Frontal cortex (tissue), 4 donors: Measurements from ENCODE around the gene NMRK1. TPM values are rescaled to one million over a fixed set of nuclear protein-coding genes. Genes with fewer than 3 reads are reported as not detected.

Source experiments
- DNase-seq, 2 donors: peaks; one replicate each; pipeline ENCODE4 v3.0.0; 2012; ENCODE audit warnings: low spot score in 2 of 2
- FAIRE-seq: peaks from 2 replicates; lab custom pipeline; 2012; peaks lifted over from hg19 to GRCh38; lab: Jason Lieb, UNC
- total RNA-seq: library from RNA; depleted of rRNA; stranded (reverse); fragments of >200 nt; gene quantifications from one replicate; pipeline ENCODE4 v1.2.3, GENCODE V29; 2014
- donor health status: control.
- donor health status: control.
- donor health status: control.

Gene NMRK1
- 6.1 TPM for total RNA-seq

DNA sequence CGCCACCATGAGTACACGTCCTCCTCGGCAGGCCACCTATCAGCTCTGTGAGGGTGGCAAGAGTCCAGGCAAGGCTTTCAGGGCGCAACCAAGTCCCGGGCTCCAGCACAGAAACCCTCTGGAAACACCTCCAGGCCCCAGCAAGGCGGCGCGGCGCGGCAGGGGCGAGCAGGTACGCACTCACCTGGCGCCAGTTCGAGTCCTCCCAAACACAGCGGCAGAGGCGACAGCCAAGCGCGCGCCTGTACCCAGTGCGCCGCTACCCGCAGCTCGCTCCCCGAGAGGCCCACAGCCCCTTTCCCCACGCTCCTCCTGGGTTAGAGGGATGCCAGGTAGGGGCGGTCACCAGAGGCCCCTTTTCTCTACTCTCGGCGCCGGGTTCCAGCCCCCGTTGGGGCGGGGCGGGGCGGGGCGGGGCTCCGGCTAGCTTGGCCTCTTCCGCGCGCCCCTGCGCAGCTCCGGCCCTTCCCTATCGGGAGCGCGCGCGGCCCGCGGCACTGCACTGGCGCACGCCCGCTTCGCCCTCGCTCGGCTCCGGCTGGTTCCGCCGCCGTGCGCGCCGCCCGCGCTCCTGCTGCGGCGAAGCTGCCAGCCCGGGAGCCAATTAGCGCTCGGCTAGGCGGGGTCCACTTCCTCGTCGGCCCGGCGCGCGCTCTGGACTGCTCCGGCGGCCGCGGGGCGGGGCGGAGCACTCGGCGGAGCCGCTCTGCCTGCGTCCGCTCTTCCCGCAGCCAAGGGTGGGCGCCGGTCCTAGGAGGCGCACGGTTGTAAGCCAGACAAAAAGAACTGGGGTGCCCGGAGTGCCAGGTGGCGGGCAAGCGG, at the start of gene NMRK1, which contains the start of gene OSTF1:
NMRK1 (minus strand) TSS at position 332 of the 822 bp plus-strand sequence. CDS start 5,040 bp downstream, outside the sequence.
OSTF1 (plus strand) TSS at position 691 of the 822 bp plus-strand sequence. CDS start 179 bp downstream, outside the sequence.
- FAIRE-seq: no peak

DNA sequence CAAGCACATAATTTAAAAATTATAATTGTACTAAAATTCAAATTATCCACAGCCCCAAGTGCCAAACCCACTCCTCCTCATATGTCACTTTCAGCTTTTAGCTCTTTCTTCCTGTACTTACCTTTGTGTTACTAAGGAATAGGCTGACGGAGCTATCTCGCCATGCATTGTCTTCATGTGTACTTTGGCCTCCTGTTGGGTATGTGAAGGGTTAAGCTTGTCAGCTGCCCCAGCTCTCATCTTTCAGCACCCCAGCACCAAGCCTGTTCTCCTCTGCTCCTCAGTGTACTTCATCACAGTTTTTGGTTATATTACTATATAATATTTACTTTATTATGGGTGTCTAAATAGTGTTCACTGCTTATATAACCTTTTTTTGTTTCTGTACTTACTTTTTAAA, 46.5 kb upstream of the NMRK1 start:
- DNase-seq (no peak), FAIRE-seq (no peak)

More for the DNA sequence above, at the start of gene NMRK1, which contains the start of gene OSTF1:
- DNase-seq: peak; percentile 86 to 91

DNA sequence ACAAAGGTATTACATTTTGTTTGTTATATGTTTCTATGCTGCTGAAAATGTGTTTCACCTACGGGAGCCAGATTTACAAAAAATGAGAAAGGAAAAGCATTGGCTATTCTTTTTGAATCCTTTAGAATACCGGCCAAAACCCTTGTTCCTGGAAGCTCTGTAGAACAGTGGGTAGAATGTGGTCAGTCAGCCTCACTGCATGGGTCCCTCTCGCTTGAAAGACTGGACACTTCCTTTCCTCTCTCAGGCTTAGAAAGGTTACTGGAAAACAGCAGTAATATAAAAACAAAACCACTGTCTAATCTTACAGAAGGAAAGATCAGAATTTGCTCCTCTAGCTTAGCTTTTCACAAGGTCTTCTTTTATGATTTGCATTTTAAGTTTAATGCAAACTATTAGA, 45.4 kb upstream of the NMRK1 start:
- FAIRE-seq: no peak

DNA sequence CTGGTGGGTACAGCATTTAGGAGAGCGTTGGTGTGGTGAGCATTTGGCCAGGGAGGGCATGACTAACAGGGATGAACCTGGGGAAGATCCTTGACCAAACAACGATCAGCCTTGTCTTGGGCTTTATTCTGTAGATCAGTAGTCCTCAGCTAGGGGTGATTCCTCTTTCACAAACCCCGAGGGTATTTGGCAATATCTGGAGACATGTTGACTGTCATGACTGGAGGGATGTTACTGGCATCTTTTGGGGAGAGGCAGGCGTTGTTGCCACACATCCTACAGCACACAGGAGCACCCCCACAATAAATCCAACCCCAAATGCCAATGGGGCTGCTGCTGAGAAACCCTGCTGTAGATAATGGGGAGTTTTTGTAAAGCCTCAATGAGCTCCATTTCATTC, 44.3 kb upstream of the NMRK1 start:
- no peak for FAIRE-seq
- no peak for DNase-seq

More for the DNA sequence above, 45.4 kb upstream of the NMRK1 start:
- DNase-seq: no peak

DNA sequence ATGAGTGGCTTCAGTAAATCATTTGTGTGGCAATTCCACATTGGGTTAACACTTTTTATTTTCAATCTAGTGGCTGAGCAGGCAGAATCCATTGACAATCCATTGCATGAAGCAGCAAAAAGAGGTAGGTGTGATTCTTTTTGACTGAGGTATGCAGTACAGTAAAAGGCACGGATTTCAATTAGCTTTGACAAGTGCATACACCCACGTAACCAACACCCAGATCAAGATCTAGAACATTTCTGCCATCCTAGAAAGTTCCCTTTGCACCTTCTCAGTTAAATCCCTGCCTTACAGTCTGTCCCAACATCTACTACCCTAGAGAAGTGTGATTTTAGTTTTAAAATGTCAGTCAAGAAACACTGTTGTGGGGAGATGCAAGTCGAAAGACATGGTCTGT, 43.7 kb upstream of the NMRK1 start:
- no peak for DNase-seq
- FAIRE-seq: no peak

DNA sequence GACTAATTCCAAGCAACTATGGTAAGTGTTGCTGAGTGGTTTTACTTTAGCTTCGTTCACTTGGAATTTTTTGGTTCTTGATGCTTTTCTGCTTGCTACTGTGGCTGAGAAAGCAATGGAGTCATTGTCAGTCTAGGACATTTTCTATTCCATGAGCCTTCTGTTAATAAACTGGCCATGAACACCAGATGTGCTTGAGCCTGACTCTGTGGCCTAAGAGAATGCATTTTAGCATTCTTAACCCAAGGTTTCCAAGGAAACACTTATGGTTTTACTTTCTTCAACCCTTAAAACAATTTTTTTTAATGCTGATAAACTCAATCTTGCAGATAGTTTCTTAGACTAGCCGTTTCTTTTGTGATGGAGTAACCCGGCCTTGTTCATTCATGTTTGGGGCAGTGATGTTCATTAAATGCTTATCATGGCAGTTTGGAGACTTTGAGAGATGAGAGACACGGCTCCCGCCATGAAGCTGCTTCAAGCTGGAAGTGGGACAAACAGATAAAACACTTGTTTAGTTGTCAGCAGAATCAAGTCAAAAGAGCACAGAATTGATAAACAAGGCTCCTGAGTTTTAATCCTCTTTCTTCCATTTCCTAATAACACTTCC, 42.8 kb upstream of the NMRK1 start:
- no peak for FAIRE-seq
- no peak for DNase-seq

DNA sequence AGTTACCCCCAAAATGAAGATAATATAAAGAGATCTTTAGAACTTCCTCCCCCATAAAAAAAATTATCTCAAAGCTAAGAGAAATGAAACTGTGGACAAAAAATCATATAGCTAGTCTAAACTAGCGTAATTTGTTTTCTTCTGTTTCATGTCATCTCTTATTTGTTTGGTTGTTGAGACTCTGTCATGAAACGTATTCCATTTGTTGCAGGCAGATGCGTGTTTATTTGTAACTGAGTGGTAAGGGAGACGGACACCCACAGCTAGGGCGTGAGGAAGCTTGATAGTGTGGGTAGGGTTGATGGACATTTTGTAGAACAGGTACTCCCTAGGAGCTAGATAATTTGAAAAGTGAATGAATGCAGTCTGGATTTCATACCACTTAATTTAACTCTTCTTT, 42.2 kb upstream of the NMRK1 start:
- FAIRE-seq (no peak), DNase-seq (no peak)

DNA sequence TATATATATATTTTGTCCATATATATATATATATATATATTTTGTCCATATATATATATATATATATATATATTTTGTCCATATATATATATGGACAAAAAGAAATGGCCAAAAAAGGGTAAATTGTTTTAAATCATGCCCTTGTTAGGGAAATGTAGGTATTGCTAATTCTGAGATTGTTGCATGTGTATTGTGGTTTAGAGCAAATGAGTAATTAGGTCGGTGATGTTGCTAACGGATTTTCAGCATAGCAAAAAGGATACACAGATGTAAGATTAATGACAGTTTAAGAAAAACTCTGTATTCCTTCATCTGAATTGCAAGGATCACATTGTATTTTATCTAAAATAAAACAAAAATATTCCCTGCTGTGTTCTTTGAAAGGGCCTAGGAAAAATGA, 40.6 kb upstream of the NMRK1 start:
- FAIRE-seq (no peak), DNase-seq (no peak)

DNA sequence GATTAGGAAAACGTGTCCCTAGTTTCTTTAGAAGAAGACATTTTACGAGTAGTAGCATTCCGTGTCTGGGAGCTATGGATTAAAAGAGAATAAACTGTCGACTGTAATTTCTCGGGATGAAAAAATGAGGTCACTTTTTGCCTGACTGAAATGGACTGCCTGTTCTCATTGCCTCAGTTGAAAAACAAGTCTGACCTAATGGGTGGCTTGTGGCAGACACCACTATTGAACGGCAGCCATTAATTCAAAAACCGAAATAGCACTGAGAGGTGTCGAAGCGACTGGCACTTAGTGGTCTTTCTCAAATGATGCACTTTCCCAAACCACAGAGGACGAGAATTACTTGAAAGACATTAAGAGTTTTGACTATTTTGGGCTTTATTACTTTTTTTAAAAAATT, 35.7 kb upstream of the NMRK1 start:
- DNase-seq (no peak), FAIRE-seq (no peak)

DNA sequence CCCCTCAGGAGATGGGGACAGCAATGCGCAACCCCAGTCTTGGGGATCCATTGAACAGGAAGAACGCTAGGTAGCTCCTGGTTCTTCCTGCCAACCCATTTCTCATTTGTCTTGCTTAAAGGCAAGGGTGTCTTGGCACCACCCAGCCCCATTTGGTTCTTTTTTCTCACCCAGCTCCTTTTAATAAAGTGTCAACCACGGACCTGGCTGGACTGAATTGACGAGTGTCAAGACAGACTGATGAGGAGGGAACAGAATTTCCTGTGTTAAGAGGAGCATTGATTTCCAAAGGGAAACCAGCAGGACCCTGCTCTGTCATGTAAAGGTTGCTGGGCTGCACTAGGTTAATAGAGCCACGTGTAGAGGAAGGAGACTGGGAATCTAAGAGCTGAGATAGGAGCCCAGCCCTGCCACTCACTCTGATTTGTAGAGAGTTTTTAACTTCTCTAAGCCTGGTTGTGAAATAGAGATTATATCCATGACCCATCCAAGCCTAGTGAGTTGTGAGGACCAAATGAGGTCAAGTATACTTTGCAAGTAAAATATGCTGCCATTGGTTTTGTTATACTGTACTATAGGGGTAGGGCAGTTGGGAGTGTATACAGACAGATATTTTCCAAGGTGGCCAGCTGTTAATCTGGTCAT, 34.1 kb upstream of the NMRK1 start:
- DNase-seq (no peak), FAIRE-seq (no peak)

DNA sequence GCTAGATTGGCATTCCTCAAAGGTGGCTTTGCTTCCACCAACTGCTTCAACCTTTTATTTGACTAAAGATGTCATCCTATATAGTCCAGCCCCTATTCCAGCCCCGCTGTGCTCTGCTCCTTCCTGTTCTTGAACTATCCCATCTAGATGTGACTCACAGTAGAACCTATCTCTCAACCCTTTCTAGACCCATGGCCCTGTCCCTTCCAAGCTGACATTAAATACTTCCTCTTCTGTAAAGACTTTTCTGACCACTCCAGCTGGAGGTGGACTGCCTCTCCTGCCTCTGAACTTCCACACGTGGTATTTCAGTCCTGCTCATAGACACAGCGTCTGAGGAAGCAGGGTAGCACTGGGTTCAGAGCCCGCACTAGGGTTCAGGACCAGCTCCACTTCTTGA, 32.7 kb upstream of the NMRK1 start:
- DNase-seq (no peak), FAIRE-seq (no peak)

DNA sequence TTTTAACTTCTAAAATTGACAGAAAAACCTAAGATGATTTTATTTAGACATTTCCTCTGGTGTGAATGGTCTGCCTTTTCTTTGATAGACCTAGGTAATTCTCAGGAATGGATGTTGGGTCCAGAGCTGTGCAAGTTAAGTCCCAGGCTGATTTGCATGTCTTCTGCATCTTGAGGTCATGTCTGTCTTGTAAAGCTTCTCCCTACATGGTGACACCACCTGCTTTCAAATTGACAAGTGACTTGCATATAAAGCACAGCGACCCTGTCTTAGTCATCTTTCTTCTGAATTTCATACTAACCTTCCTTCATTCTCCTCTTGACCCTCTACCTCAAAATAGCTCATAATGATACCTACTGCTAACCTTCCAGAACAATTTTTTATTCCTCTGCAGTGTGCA, 29.6 kb upstream of the NMRK1 start:
- no peak for FAIRE-seq
- DNase-seq: no peak

DNA sequence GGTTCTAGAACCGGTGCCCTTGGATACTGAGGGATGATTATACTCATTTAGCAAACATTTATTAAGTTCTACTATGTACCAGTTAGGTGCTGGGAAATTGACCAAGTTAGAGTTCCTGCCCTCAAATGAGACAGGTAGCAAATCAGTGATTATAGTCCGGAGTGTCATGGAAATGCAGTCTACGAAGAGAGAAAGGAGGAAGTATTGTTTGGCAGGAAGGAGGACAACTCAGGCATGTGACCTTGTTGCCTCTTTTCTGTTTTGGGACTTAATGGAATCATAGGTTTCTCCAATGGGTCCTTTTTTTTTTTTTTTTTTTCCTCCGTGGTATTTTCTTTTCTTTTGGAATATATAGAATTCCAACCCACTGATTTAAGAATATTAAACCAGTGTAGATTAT, 28.4 kb upstream of the NMRK1 start:
- no peak for FAIRE-seq
- no peak for DNase-seq

DNA sequence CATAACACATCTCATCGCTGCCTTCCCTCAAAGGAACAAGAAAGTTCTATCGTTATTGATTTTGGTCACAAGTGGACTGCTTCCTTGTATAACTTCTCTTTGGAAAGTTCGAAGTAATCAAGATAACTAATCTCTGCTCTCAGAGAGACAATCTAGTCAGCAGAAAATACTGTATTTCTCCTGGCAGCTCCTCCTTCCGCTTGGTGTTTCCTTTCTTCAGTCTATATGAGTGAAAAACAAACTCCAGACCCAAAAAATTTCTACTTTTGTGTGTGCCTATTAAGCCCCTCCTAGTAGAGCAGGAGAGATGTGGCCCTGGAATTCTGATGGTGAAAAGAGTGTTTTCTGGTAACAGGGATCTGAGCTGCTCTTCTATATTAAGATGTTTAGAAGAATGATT, 24.8 kb upstream of the NMRK1 start:
- DNase-seq: no peak
- FAIRE-seq: no peak

DNA sequence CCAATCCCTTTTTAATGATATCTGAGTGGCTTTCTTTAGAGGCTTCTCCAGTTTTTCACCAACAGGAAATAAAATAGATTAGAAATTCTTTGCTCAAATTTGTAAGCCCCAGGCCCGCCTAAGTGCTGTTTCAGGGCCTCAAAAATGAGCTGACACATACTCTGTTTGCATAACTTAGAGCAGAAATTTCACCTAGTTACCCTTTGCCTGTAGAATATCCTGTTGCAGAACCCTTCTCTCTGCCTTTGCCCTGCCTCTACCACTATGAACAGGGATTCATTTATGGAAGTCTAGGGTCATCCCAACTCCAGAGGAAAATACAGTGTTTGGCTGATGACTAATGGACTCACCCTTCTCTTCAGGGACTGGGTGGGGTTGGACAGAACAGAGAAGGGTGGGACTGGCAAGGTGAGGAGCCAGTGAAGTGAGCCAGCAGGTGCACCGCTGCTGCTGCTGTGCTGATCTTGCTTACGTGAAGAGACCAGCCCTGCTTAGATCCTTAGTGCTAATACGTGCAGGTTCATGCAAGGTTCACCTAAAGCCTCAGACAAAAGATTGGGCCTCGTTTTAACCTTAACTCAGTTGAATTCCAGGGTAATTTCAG, 23.2 kb upstream of the NMRK1 start:
- DNase-seq (no peak), FAIRE-seq (no peak)

DNA sequence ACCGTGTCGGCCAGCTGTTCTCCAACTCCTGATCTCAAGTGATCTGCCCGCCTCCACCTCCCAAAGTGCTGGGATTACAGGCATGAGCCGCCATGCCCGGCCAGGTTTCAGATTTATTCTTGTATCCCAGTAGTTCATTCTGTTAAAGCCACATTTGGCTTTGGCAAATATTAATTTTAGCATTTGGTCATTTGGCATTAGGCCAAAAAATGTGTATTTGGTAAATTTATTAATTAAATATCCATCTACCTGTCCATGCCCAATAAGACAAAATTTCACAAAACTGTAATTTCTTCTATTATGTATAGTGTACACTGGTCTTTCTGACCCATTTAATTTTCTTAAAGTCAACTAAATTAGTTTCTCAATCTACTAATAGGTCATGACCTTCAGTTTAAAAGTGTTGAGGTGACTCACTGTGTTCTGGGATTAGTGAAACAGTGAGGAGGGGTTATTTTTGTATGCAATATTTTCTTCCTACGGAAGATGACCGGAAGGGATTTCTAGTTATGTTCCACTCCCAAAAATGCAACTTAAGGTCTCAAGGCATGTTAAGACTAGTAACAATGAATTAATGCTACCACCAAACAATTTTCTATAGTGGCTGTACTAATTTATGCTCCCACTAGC, 21.4 kb upstream of the NMRK1 start:
- FAIRE-seq (no peak), DNase-seq (no peak)

DNA sequence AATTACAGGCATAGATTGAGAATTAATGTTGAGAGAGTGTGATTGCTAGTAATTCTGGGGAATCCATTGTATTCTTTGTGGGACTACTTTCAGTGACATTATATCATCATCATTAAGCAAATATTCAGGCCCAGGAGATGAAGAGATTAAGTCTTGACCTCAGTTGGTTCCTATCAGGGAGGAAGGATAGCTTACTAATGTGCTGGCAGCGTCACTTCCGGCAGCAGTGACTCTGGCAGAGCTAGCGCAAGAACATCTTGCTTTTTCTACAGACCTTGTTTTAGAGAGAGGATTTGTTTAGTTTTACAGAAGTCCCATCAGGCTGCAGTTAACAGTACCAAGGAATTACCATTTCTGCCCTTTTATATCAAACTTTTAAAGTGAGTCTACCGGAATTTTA, 20.6 kb upstream of the NMRK1 start:
- peak in 1 of 2 donors; percentile 34 for DNase-seq
- FAIRE-seq: no peak

DNA sequence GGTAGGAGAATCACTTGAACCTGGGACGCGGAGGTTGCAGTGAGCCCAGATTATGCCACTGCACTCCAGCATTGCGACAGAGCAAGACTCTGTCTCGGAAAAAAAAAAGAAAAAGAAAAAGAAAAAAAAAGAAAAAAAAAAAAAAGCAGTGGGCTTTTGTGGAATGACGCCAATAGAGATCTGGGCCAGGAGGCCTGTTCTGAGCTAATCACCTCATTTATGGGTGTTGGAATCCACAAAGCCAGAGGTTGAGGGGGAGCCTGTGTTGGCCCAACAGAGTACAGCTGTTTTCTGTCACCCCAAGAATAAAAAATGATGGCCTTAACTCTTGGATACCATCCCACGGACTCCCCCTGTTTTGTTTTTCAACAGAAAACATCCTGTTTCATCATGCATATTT, 18.9 kb upstream of the NMRK1 start:
- FAIRE-seq (no peak), DNase-seq (no peak)

DNA sequence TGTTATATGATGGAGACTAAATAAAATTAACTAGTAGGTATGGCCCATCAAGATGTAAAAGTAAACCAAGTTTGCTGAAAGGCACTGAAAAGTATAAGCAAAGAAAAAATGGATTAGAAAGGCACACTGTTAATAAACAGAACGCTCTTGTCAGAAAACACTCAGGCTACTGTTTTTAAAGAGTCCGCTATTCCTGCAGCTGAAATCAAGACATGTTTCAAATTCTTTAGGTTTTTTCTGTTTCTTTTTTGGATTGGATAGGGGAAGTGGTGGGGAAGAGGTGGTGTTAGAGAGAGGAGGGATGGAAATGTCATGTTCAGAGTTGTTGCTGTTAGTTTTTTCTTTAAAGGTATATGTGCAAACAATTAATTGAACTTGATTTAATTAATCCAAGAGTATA, 17.9 kb upstream of the NMRK1 start:
- DNase-seq (no peak), FAIRE-seq (no peak)

DNA sequence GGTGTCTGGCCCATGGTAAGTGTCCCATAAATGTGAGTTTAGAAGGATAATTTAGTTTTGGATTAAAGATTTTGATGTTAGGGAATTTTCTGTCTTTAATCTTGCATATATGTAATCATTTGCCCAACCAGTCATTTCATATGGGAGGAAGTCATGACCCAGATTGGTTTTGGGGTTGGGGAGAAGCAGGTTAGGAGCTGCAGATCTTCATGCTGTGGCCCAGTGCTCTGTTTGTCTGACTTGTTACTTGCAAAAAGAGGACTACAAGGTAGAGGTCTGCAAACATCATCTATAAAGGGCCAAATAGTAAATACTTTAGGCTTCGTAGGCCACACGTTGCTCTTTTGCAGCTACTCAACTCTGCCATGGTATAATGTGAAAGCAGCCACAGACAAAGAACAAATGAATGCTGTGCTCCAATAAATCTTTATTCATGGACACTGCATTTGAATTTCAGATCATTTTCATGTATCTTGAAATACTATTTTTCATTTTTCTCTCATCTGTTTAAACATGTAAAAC, 17.1 kb upstream of the NMRK1 start:
- DNase-seq (no peak), FAIRE-seq (no peak)
